Measurements from ENCODE around the gene SMAD7. TPM values are rescaled to one million over a fixed set of nuclear protein-coding genes. Genes with fewer than 3 reads are reported as not detected.

Gene SMAD7
- total and polyA plus RNA-seq, 8 donors, result 4.2 to 22.4 (median 6.8) TPM

DNA sequence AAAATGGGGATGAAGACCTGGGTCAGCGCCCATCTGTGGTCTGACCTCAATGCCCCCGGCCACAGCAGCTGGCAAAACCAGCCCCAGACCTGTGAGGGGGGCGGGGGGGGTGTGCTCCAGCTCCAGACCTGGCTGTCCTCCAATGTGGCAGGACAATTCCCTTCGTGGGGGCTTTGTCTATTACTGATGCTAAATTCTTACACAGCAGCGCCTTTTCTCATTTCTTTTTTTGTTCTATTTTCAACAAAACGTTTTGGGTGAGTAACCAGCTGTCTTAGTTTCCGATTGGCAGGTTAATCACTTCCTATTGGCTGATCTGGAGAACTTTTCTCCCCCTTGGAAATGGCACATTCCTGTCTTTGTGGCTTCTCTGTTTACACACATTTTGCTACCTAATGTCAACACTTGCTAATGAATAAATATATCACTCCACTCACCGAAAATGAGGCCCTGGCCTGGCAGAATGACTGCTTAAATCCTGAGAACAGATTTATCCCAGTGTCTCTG, 4.4 kb downstream of the SMAD7 start:
- WGBS, 2 donors, result 24 to 28% methylated on average over 8 of the region's 8 CpGs
- no peaks in the 10 kb centered on the region for H3K27me3 ChIP-seq
- no peak for TF ChIP-seq CTCF (IDR thresholded peaks at IDR 0.05)
- FAIRE-seq, result no peak
- H3K27ac ChIP-seq, result peak overlapping the region; percentile 12 to 100 (median 62)
- peak in 2 of 6 donors; percentile 31 to 61 for DNase-seq
- peak overlapping the region in 2 of 4 donors; percentile 90 to 95 for H3K4me3 ChIP-seq
- intact Hi-C loops (cut with DNase I), result no loop called here
- no peaks in the 10 kb centered on the region for H3K9me3 ChIP-seq
- ATAC-seq, result peak in 3 of 4 donors; percentile 4 to 15 (median 7)
- peaks cover 32 to 61% (median 51%) of the 10 kb centered on the region in 3 donors for H3K4me1 ChIP-seq
- H3K36me3 ChIP-seq, result no peaks in the 10 kb centered on the region

DNA sequence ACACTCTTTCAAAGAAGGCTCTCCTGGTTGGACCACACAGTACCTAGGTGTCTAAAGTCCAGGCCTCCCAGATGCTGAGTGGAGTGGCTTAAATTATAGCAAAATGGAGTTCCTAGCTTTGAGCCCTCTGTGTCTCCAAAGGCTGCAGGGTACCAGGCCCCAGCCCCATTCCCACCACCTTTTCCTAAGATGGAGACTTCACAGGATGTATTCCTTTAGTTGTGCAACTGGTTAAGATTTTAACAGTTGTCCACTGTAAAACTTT, 4.9 kb downstream of the SMAD7 start:
- DNase-seq, result no peak
- peak overlapping the region in 2 of 4 donors; percentile 99 to 100 for H3K27ac ChIP-seq

GRCh38 chr18:48944634-48945033, 6.1 kb downstream of the SMAD7 start:
- intact Hi-C loops (cut with DNase I), result no loop called here
- ATAC-seq (no peak), FAIRE-seq (no peak), DNase-seq (peak in 1 of 6 donors; percentile 17)
- Histone ChIP-seq H3K9me3 (no peaks in the 10 kb centered on the region), H3K4me1 (peaks cover 32 to 71% (median 55%) of the 10 kb centered on the region in 3 donors), H3K27me3 (no peaks in the 10 kb centered on the region), H3K36me3 (no peaks in the 10 kb centered on the region), H3K27ac (peak overlapping the region in 3 of 4 donors; percentile 25 to 99 (median 60)), H3K4me3 (no peak overlapping the region)
- TF ChIP-seq CTCF (IDR thresholded peaks at IDR 0.05), result no peak
- WGBS, 2 donors, result 88 to 91% methylated on average over 7 of the region's 7 CpGs

More for the DNA sequence above, 4.9 kb downstream of the SMAD7 start:
- peak overlapping the region in 1 of 4 donors; percentile 90 for H3K4me3 ChIP-seq
- no peak for FAIRE-seq
- peaks cover 32 to 64% (median 55%) of the 10 kb centered on the region in 3 donors for H3K4me1 ChIP-seq
- no peak for TF ChIP-seq CTCF (IDR thresholded peaks at IDR 0.05)
- no peaks in the 10 kb centered on the region for H3K36me3 ChIP-seq
- H3K9me3 ChIP-seq, result no peaks in the 10 kb centered on the region
- intact Hi-C loops (cut with DNase I), result no loop called here
- H3K27me3 ChIP-seq, result no peaks in the 10 kb centered on the region
- ATAC-seq, result no peak

DNA sequence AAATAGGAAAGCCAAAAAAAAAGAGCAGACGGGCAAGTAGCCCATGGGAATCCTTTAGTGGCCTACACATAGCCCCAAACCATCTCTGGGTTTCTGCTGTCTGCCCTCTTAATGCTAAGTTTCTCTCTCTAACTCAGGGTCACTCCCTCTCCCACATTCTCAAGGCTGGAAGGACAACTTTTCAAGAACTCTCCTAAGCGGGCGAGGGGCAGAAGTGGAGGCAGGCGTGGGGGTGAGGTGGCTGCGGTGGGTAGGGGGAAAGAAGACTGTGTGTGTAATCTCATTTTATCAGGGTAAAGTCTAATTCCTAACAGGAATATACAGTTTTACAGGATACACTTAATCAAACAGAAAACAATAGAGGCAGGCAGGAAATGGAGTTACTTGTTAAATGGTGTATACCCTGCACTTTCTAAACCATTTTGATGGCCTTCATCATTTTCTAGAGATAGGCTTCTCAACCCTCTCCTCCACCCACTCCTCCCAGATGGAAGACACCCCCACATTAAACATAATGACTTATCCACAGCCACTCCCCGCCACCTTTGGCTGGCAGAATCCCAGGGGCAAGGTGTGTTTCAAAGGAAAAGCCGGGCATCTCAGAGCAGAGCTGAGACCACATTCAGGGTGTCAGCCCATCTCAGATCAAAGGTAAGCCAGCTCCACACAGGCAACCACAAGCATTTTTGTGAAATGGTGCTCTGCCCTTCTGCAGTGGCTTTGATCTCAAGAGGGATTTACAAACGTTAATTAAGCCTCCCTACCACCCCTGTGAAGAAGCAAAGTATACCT, 6.8 kb downstream of the SMAD7 start:
- Histone ChIP-seq H3K27me3 (no peaks in the 10 kb centered on the region), H3K9me3 (no peaks in the 10 kb centered on the region), H3K4me1 (peaks cover 32 to 76% (median 55%) of the 10 kb centered on the region in 3 donors), H3K4me3 (no peak overlapping the region), H3K36me3 (no peaks in the 10 kb centered on the region), H3K27ac (peak overlapping the region in 3 of 4 donors; percentile 25 to 99 (median 60))
- DNase-seq, result peak in 1 of 6 donors; percentile 15
- FAIRE-seq, result no peak
- intact Hi-C loops (cut with DNase I), result no loop called here
- WGBS, 2 donors, result 74 to 81% methylated on average over 8 of the region's 8 CpGs
- no peak for ATAC-seq
- TF ChIP-seq CTCF (IDR thresholded peaks at IDR 0.05), result no peak

DNA sequence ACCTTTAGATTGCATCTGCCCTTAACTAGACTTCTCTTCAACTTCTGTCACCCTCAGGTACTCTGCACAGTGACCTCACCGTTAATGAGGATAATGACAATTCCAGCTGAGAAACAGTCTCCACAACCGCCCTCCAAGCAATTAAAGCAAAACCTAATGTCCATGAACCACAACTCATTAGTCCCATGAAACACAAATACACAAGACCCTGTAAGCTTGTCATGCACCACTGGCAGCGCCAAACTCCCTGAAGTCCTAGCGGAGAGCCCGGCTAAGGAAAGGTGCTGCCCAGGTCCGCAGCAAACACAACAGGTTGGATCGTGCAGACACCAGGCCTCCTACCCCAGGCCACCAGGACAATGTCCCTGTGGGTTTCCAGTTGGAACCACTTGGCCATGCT, 7.4 kb downstream of the SMAD7 start:
- Histone ChIP-seq H3K4me1 (peaks cover 32 to 78% (median 59%) of the 10 kb centered on the region in 3 donors), H3K27ac (peak overlapping the region; percentile 25 to 99 (median 51))
- 72 to 73% methylated on average over 7 of the region's 7 CpGs for WGBS, 2 donors

More for the DNA sequence above, 7.4 kb downstream of the SMAD7 start:
- DNase-seq (peak in 1 of 6 donors; percentile 22), FAIRE-seq (no peak), ATAC-seq (no peak)
- no peaks in the 10 kb centered on the region for H3K27me3 ChIP-seq
- H3K4me3 ChIP-seq, result peak overlapping the region in 1 of 4 donors; percentile 17
- no peak for TF ChIP-seq CTCF (IDR thresholded peaks at IDR 0.05)
- H3K36me3 ChIP-seq, result no peaks in the 10 kb centered on the region
- intact Hi-C loops (cut with DNase I), result no loop called here
- H3K9me3 ChIP-seq, result no peaks in the 10 kb centered on the region
